WTC11 (cell line): ENCODE results near the gene CD82. TPM values are rescaled to one million over a fixed set of nuclear protein-coding genes. Genes with fewer than 3 reads are reported as not detected.
"Not testable (repeated sequence)": the region's sequence is repeated elsewhere in the genome, so short reads cannot be mapped to it uniquely, and the experiment has no call there.

ENCODE experiments used
- ATAC-seq: fragments of 200-7000 bp; cut with Tn5 transposase; 2 replicates; pipeline ENCODE4 v1.10.0; 2021; ENCODE audit warnings: mild to moderate bottlenecking, moderate library complexity
- CTCF ChIA-PET: fragments of 300-600 bp; sonication (Branson Sonifier 250); formaldehyde crosslinking; loops from one replicate; lab custom pipeline; 2021; ENCODE audit warnings: antibody characterized with exemption; lab: Charles Lee
- POLR2A ChIA-PET: fragments of 350-600 bp; sonication (Branson Sonifier 250); formaldehyde crosslinking; loops from one replicate; lab custom pipeline; 2021; ENCODE audit warnings: antibody characterized with exemption; lab: Charles Lee
- DNase-seq: peaks from one replicate; pipeline ENCODE4 v3.0.0; 2021; ENCODE audit warnings: low spot score
- H3K27ac Mint-ChIP-seq: 2 replicates; pipeline ENCODE4 v1.8.0; 2021; ENCODE audit warnings: mixed read lengths
- H3K27me3 Mint-ChIP-seq: 2 replicates; pipeline ENCODE4 v1.8.0; 2021; ENCODE audit warnings: low read depth, mild to moderate bottlenecking, moderate library complexity, mixed read lengths
- H3K36me3 Mint-ChIP-seq: 2 replicates; pipeline ENCODE4 v1.8.0; 2021; ENCODE audit warnings: mixed read lengths
- H3K4me1 Mint-ChIP-seq: 2 replicates; pipeline ENCODE4 v1.8.0; 2022; ENCODE audit warnings: mixed read lengths
- H3K4me3 Mint-ChIP-seq: 2 replicates; pipeline ENCODE4 v1.8.0; 2021; ENCODE audit warnings: mild to moderate bottlenecking, moderate library complexity, mixed read lengths
- H3K9me3 Mint-ChIP-seq: 2 replicates; pipeline ENCODE4 v1.8.0; 2021; ENCODE audit warnings: mixed read lengths
- AR ChIP-seq: fragments of 250-450 bp; sonication (Bioruptor Pico); IDR thresholded peaks from 2 replicates; pipeline ENCODE4 v1.9.0; 2021; ENCODE audit warnings: mild to moderate bottlenecking
- ATF3 ChIP-seq: sonication (generic); formaldehyde crosslinking; conservative IDR thresholded peaks from 2 replicates; pipeline ENCODE4 v1.8.1; 2022; ENCODE audit warnings: mild to moderate bottlenecking, missing genetic modification reagents
- E2F1 ChIP-seq: sonication (generic); formaldehyde crosslinking; IDR thresholded peaks from 2 replicates; pipeline ENCODE4 v1.8.0; 2022; ENCODE audit warnings: mild to moderate bottlenecking, missing genetic modification reagents
- ELF4 ChIP-seq: sonication (generic); formaldehyde crosslinking; IDR thresholded peaks from 2 replicates; pipeline ENCODE4 v1.8.1; 2022; ENCODE audit warnings: low read depth, mild to moderate bottlenecking, moderate library complexity, missing genetic modification reagents
- FOXP1 ChIP-seq: sonication (generic); formaldehyde crosslinking; IDR thresholded peaks from 2 replicates; pipeline ENCODE4 v1.8.0; 2022; ENCODE audit warnings: missing genetic modification reagents, mild to moderate bottlenecking, moderate library complexity, borderline replicate concordance
- GTF2I ChIP-seq: fragments of 250-450 bp; sonication (Bioruptor Pico); conservative IDR thresholded peaks from 2 replicates; pipeline ENCODE4 v1.4.0; 2021; ENCODE audit warnings: mild to moderate bottlenecking
- HMGXB4 ChIP-seq: sonication (generic); formaldehyde crosslinking; IDR thresholded peaks from 2 replicates; pipeline ENCODE4 v1.8.1; 2023; ENCODE audit warnings: mild to moderate bottlenecking, moderate library complexity, missing genetic modification reagents
- JUN ChIP-seq: sonication (generic); formaldehyde crosslinking; IDR thresholded peaks from 2 replicates; pipeline ENCODE4 v1.8.0; 2023; ENCODE audit warnings: mild to moderate bottlenecking, missing genetic modification reagents
- MYBL2 ChIP-seq: sonication (generic); formaldehyde crosslinking; IDR thresholded peaks from 2 replicates; pipeline ENCODE4 v1.8.1; 2023; ENCODE audit warnings: mild to moderate bottlenecking, moderate library complexity, missing genetic modification reagents
- NFATC4 ChIP-seq: fragments of 250-450 bp; sonication (Bioruptor Pico); IDR thresholded peaks from 2 replicates; pipeline ENCODE4 v1.9.0; 2021; ENCODE audit warnings: mild to moderate bottlenecking
- NR3C1 ChIP-seq: sonication (generic); formaldehyde crosslinking; conservative IDR thresholded peaks from 2 replicates; pipeline ENCODE4 v1.8.1; 2023; ENCODE audit warnings: low read depth, mild to moderate bottlenecking, missing genetic modification reagents
- SMAD3 ChIP-seq: sonication (generic); formaldehyde crosslinking; IDR thresholded peaks from 2 replicates; pipeline ENCODE4 v1.8.0; 2022; ENCODE audit warnings: missing genetic modification reagents, mild to moderate bottlenecking, borderline replicate concordance
- SOX15 ChIP-seq: fragments of 250-450 bp; sonication (Bioruptor Pico); IDR thresholded peaks from 2 replicates; pipeline ENCODE4 v1.9.0; 2021; ENCODE audit warnings: mild to moderate bottlenecking
- TP53 ChIP-seq: sonication (generic); formaldehyde crosslinking; IDR thresholded peaks from 2 replicates; pipeline ENCODE4 v1.8.1; 2023; ENCODE audit warnings: mild to moderate bottlenecking, missing genetic modification reagents
- ZNF317 ChIP-seq: sonication (generic); formaldehyde crosslinking; IDR thresholded peaks from 2 replicates; pipeline ENCODE4 v1.8.1; 2023; ENCODE audit warnings: low read depth, mild to moderate bottlenecking, moderate library complexity, missing genetic modification reagents, borderline replicate concordance
- total RNA-seq: library from RNA; stranded (reverse); gene quantifications from 3 replicates; pipeline ENCODE4 v1.2.3, GENCODE V29; 2021
- TF ChIP-seq, protein P1 (sequence below): sonication (generic); formaldehyde crosslinking; IDR thresholded peaks from 2 replicates; pipeline ENCODE4 v1.8.0; 2022; ENCODE audit warnings: mild to moderate bottlenecking, missing genetic modification reagents

The CD82 gene
- total RNA-seq, 1 experiment from 2014 or later: 15.5 TPM

DNA sequence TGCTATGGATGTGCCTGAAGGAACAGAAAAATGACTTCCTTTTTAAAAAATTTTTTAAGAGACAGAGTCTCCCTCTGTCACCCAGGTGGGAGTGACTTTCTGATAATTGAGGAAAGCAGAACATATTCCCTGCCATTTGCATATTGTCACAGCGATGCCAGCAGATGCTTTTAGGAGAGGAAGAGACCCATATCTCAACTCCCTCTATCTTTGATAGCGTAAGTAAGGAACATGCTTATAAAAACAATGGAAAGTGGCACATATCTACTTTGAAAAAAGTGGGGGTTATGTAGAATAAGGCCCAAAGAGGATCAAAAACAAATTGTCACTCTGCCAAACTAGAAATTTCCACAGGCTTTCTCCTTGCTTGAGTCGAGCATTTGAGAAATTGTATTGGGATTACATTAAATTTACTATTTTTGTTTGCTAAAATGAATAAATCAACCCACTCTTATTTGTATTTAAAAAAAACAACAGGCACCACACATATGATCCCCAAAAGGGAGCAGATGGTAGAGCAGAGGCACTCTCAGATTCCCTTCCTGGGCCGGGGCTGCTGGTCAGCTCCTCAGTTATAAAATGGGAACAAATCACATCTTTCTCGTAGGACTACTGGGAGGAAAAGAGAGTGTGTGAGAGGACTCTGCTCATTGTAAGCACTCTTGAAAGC is 92.5 kb downstream of the CD82 start:
- Mint-ChIP-seq H3K27me3 (peaks cover 21% of the 10 kb centered on the region), H3K4me1 (peaks cover 8% of the 10 kb centered on the region), H3K36me3 (peaks cover 7% of the 10 kb centered on the region), H3K27ac (no peak overlapping the region), H3K9me3 (peaks cover 13% of the 10 kb centered on the region), H3K4me3 (no peak overlapping the region)
- ATAC-seq (no peak; the same call in 1 of the 2 replicates), DNase-seq (no peak)
- POLR2A ChIA-PET: no interaction called here
- CTCF ChIA-PET: interaction anchor here (0.8 to 1.2 kb wide), 11 partner anchors 19 to 279 kb away, joined by 3 to 8 read pairs (median 4); no protein-coding TSS in a partner anchor
- TF ChIP-seq SOX15 (no peak), GTF2I (CRISPR knock-in tag) (no peak), ELF4 (CRISPR knock-in tag) (no peak), E2F1 (CRISPR knock-in tag) (no peak), NFATC4 (CRISPR knock-in tag) (no peak), TP53 (CRISPR knock-in tag) (no peak)
- TF ChIP-seq, protein P1, sequence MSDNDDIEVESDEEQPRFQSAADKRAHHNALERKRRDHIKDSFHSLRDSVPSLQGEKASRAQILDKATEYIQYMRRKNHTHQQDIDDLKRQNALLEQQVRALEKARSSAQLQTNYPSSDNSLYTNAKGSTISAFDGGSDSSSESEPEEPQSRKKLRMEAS (CRISPR knock-in tag): no peak

GRCh38 chr11:44658506-44658850 is 93.0 kb downstream of the CD82 start:
- POLR2A ChIA-PET: no interaction called here
- peak; percentile 78 for ATAC-seq
- no peak overlapping the region for H3K27ac Mint-ChIP-seq

DNA sequence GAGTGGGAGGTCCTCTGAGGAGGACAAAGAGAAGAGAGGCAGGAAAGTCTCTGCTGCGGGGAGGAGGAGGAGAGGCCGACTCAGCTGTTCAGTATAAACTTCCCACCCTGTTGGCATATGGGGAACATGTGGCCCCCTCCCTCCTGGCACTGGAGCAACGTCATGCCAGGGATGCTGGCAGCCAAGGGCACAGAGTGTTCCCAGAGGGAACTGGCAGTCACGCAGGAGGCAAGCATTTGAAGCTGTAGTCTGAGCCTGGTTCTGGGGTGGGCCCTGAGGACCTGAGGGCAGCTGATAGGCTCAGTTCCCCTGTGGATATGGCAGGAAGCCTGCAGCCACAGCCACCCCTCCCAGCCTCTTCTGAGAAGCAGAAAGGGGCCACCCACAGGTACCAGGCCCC is 94.2 kb downstream of the CD82 start:
- H3K27me3 Mint-ChIP-seq: peaks cover 21% of the 10 kb centered on the region
- peaks cover 13% of the 10 kb centered on the region for H3K9me3 Mint-ChIP-seq
- H3K4me3 Mint-ChIP-seq: no peak overlapping the region
- DNase-seq: no peak
- H3K4me1 Mint-ChIP-seq: peaks cover 8% of the 10 kb centered on the region
- H3K36me3 Mint-ChIP-seq: peaks cover 7% of the 10 kb centered on the region
- CTCF ChIA-PET: interaction anchor here (0.7 to 1.2 kb wide), 2 partner anchors 38 to 42 kb away, joined by 3 to 4 read pairs; no protein-coding TSS in a partner anchor
- H3K27ac Mint-ChIP-seq: no peak overlapping the region
- ATAC-seq: no peak
- POLR2A ChIA-PET: no interaction called here
- TF ChIP-seq FOXP1 (no peak), ATF3 (CRISPR knock-in tag) (no peak), JUN (CRISPR knock-in tag) (no peak), AR (CRISPR knock-in tag) (no peak), MYBL2 (CRISPR knock-in tag) (no peak), SMAD3 (CRISPR knock-in tag) (no peak), NFATC4 (CRISPR knock-in tag) (no peak), TP53 (CRISPR knock-in tag) (no peak), NR3C1 (no peak), HMGXB4 (CRISPR knock-in tag) (no peak)

More at GRCh38 chr11:44658506-44658850, 93.0 kb downstream of the CD82 start:
- peaks cover 8% of the 10 kb centered on the region for H3K4me1 Mint-ChIP-seq
- H3K27me3 Mint-ChIP-seq: peaks cover 21% of the 10 kb centered on the region
- peaks cover 13% of the 10 kb centered on the region for H3K9me3 Mint-ChIP-seq
- H3K36me3 Mint-ChIP-seq: peaks cover 7% of the 10 kb centered on the region
- peak; percentile 52 for DNase-seq
- no peak overlapping the region for H3K4me3 Mint-ChIP-seq
- CTCF ChIA-PET: interaction anchor here (0.8 to 1.2 kb wide), 12 partner anchors 18 to 278 kb away, joined by 3 to 8 read pairs (median 4); no protein-coding TSS in a partner anchor
- TF ChIP-seq, protein P1 (CRISPR knock-in tag): 0 out of 2 replicates have a peak, but pooled peaks have one; percentile 20
- TF ChIP-seq ZNF317 (CRISPR knock-in tag): no peak

GRCh38 chr11:44660535-44660934 is 95.1 kb downstream of the CD82 start:
- H3K4me3 Mint-ChIP-seq, H3K27ac Mint-ChIP-seq, POLR2A ChIA-PET, H3K4me1 Mint-ChIP-seq, DNase-seq, ATAC-seq, H3K36me3 Mint-ChIP-seq: not testable (repeated sequence)
- H3K9me3 Mint-ChIP-seq: peaks cover 13% of the 10 kb centered on the region
- peaks cover 21% of the 10 kb centered on the region for H3K27me3 Mint-ChIP-seq
- CTCF ChIA-PET: interaction anchor here (1.7 kb wide), 1 partner anchor 66 kb away, joined by 7 read pairs; the partner anchor contains the start of gene TSPAN18
